HUES6 (cell line): ENCODE measurements around the gene ADD3.

Experiments used
- H3K27ac ChIP-seq: 2 replicates; pipeline ENCODE4 v1.7.0; 2013; ENCODE audit warnings: low read depth, mild to moderate bottlenecking, low read length, inconsistent platforms
- H3K27me3 ChIP-seq: 2 replicates; pipeline ENCODE4 v1.6.1; 2013; ENCODE audit warnings: low read length; ENCODE audit not compliant: control insufficient read depth, insufficient read depth
- H3K36me3 ChIP-seq: 2 replicates; pipeline ENCODE4 v1.6.1; 2013; ENCODE audit warnings: low read length; ENCODE audit not compliant: control insufficient read depth, insufficient read depth
- H3K4me1 ChIP-seq: 2 replicates; pipeline ENCODE4 v1.6.1; 2013; ENCODE audit warnings: low read length; ENCODE audit not compliant: control insufficient read depth, insufficient read depth
- H3K4me3 ChIP-seq: 2 replicates; pipeline ENCODE4 v1.5.1; 2013; ENCODE audit warnings: low read depth, low read length
- H3K9ac ChIP-seq: one replicate; pipeline ENCODE4 v1.6.1; 2013; ENCODE audit warnings: mild to moderate bottlenecking, low read length
- H3K9me3 ChIP-seq: 2 replicates; pipeline ENCODE4 v1.6.1; 2013; ENCODE audit warnings: low read depth, low read length; ENCODE audit not compliant: control insufficient read depth, insufficient read depth

ADD3 gene

DNA sequence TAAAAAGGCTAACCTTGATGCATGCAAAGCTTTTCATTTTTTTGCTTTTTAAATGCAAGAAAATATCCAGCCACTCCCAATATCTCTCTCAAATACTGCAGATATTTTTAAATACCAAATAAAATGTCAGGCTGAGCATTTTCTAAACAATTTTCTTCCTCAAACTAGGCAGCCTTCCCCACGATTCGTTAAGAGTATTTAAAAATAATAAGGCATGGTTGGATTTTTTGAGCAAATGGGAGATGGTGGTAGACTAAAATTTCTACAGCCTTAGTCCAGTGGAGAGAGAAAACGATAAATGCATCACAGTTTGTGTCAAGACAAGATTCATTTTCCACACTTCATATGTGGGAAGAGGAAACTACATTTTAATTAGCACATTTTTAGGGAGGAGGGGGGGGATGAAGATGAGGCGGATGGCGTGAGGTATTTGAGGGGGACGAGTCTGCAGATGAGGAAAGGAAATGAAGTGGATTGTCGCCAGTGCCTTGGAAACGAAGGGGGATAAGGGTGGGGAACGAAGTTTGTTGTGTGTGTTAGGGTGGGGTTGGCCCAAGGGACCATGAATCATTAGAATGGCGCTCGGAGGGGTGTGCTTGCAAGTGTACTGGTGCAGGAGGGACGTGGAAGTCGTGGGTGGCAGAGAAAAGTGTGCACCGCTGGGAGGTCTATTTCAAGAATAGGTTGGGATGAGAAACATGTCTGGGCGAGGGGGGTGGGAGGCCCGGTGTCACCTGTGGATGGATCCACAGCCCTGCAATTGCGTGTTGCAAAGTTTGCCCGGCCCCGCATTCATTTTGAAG is 1.2 kb upstream of the ADD3 start:
- Histone ChIP-seq H3K4me1 (peaks cover 53% of the 10 kb centered on the region), H3K27ac (peak overlapping the region; percentile 88; the same call in 1 of the 2 replicates), H3K27me3 (peaks cover 6% of the 10 kb centered on the region; the same call in 1 of the 2 replicates)

DNA sequence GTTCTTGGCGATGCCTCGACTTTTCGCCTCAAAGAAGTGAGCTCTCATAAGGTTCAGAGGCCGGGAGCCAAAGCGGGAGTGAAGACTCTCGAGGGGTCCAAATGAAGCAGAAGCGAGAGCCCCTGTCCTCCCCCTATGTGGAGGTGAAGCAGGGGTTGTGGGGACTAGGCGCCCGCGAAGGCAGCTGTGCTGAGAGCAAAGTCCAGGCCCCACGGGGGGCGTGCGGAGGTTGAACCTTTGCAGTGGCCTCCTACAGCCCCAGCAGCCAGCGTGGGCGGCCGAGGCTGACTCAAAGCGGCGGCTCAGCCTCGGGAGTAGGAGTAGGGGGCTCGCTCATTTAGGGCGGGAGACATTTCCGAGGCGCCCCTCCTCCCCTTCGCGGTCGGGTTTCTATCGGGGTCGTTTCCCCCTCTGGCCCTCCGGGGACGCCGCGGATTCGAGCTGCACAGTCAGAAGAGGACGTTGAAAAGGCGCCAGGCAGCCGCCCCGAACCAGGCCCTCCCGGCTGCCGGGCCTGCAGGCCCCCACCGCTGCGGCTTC is 553 bp upstream of the ADD3 start:
- Histone ChIP-seq H3K27ac (peak overlapping the region; percentile 88), H3K27me3 (peaks cover 6% of the 10 kb centered on the region; the same call in 1 of the 2 replicates), H3K9ac (peak overlapping the region; percentile 78), H3K4me3 (peak overlapping the region; percentile 71), H3K4me1 (peaks cover 60% of the 10 kb centered on the region), H3K9me3 (no peaks in the 10 kb centered on the region), H3K36me3 (no peaks in the 10 kb centered on the region)

More for the DNA sequence above, 1.2 kb upstream of the ADD3 start:
- peak overlapping the region; percentile 71 for H3K4me3 ChIP-seq
- H3K36me3 ChIP-seq = no peaks in the 10 kb centered on the region
- no peaks in the 10 kb centered on the region for H3K9me3 ChIP-seq
- peak overlapping the region; percentile 78 for H3K9ac ChIP-seq

DNA sequence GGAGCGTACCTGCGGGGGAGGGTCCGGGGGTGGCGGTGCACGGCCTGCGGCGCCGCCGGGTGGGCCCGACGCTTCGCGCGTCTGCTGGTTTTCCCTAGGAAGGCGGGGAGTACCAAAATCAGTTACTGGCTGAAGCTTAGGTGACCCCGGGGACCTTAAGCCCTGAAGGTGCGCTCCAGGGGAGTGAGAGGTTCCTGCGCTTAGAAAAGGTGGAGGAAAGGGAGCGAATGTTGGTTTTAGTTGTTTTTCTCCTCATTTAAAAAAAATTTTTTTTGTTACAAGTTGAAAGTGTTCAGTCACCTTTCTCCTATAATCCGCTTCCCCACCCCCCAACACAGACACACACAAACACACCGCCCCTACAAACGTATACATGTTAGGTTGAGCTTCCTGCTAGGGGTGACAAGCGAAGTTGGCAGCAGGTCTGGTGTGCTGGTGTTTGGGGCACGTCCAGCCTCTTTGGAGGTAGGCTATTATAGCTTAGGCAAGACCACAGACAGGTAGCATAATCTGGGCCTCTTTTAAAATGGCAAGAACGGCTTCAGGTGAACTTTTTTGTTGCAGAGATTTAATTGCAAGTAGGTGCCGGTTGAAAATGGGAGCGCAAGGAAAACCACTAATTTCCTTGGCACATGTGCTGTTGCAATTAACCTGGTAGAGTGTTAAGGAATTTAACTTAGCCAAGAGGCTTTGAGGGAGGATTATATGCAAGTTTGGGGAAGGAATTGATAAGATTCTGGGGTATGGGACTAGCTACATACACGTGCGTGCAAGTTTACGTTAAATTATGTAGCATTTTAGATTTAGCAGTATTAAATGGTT is 945 bp downstream of the ADD3 start:
- Histone ChIP-seq H3K36me3 (no peaks in the 10 kb centered on the region), H3K9me3 (no peaks in the 10 kb centered on the region), H3K9ac (peak overlapping the region; percentile 67), H3K4me3 (peak overlapping the region; percentile 71), H3K27ac (peak overlapping the region; percentile 88), H3K27me3 (peaks cover 6% of the 10 kb centered on the region; the same call in 1 of the 2 replicates), H3K4me1 (peaks cover 64% of the 10 kb centered on the region)

DNA sequence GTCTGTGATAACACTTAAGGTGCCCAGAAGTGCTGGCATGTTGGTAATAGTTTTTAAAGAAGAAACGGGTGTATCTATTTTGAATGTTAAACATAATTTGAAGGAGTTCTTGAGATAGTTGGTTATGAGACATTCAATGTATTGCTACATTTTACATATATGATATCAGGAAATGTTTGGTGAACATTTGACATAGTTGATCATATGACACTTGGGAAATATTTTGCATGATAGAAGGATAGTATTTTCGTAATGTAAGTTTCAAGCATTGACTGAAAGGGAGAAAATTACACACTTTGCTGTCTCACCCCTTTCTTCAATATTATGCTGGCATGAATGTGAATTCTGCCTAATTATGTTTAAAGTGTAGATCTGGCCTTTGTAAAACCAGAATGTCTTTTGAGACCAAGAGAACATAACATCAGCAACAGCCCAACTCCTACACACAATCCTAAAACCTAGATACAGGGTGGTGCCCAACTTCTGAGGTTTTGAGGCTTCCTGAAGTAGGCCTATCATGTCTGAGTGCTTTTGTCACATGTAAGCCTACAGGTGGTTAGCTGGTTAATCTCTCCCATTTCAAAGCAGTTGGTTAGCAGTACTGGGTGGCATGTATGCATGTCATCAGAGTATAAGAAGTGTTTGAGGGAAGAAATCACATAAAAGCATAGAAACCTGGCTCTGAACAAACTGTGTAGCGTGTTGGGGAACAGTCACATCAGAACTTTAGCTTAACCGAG is 2.1 kb downstream of the ADD3 start:
- H3K9ac ChIP-seq = no peak overlapping the region
- no peaks in the 10 kb centered on the region for H3K36me3 ChIP-seq
- peak overlapping the region; percentile 71 for H3K4me3 ChIP-seq
- no peak overlapping the region for H3K27ac ChIP-seq
- H3K4me1 ChIP-seq = peaks cover 67% of the 10 kb centered on the region
- peaks cover 6% of the 10 kb centered on the region; the same call in 1 of the 2 replicates for H3K27me3 ChIP-seq
- no peaks in the 10 kb centered on the region for H3K9me3 ChIP-seq

DNA sequence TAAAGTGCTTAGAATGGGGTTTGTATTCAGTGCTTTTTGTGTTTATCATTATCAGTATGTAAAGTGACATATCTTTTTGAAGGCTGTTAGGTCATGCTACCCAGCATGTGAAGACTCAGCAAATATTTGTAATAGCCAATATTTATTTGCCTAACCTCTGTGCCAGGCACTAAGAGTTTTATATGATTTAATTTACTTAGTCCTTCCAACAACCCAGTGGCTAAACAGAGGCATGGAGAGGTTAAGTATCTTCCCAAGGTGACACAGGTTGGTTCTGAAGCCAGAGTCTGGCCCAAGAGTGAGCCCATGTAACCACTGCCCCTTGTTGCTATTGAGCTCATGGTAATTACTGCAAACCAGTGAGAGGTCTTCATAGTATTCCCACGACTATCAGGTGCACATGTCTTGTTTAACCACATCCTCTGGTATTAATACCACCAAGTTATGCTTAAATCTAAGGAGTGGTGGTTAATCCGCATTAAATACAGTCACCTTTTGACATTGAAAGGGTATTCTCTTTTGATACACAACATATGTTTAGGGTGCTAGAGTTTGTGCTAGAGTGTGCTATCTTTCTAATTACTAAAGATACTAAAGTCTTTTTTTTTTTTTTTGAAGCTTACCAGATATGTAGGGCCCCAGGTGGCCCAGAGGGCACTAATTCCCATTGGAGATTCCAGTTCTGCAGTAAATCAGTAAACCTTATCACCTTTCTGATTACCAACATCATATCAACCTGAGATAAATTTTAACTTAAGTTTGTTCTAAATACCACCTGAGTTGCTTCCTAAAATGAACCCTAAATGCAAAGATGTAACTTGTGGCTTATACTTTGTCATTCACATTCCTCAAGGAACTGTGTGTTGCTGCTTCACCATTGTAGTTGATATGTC is 2.9 kb downstream of the ADD3 start:
- Histone ChIP-seq H3K27me3 (peaks cover 6% of the 10 kb centered on the region; the same call in 1 of the 2 replicates), H3K27ac (no peak overlapping the region), H3K9ac (no peak overlapping the region), H3K4me3 (0 out of 2 replicates have a peak overlapping the region, but pooled peaks have one; percentile 71), H3K4me1 (peaks cover 67% of the 10 kb centered on the region), H3K36me3 (no peaks in the 10 kb centered on the region), H3K9me3 (no peaks in the 10 kb centered on the region)

DNA sequence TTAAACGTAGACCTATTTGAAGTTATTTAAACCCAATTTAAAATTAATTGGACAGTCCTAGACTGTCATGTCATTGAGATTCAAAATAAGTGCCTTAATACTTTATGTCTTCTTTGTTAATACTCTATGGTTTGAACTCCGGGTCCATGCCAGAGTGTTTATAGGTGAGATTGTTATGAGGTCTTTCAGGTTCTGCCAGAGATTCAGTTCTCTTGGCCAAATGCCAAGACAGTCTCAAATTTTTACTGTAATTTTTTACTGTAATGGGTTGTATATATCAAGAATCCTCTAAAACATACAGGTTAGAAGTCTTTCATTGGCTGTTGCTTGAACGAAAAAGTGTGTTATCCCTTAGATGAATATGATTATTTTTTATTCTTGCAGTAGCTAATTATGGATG is 3.9 kb downstream of the ADD3 start:
- H3K27me3 ChIP-seq = peaks cover 2% of the 10 kb centered on the region; the same call in 1 of the 2 replicates
- no peaks in the 10 kb centered on the region for H3K9me3 ChIP-seq
- H3K9ac ChIP-seq = no peak overlapping the region
- no peak overlapping the region for H3K4me3 ChIP-seq
- no peak overlapping the region for H3K27ac ChIP-seq
- no peaks in the 10 kb centered on the region for H3K36me3 ChIP-seq
- peaks cover 67% of the 10 kb centered on the region for H3K4me1 ChIP-seq

DNA sequence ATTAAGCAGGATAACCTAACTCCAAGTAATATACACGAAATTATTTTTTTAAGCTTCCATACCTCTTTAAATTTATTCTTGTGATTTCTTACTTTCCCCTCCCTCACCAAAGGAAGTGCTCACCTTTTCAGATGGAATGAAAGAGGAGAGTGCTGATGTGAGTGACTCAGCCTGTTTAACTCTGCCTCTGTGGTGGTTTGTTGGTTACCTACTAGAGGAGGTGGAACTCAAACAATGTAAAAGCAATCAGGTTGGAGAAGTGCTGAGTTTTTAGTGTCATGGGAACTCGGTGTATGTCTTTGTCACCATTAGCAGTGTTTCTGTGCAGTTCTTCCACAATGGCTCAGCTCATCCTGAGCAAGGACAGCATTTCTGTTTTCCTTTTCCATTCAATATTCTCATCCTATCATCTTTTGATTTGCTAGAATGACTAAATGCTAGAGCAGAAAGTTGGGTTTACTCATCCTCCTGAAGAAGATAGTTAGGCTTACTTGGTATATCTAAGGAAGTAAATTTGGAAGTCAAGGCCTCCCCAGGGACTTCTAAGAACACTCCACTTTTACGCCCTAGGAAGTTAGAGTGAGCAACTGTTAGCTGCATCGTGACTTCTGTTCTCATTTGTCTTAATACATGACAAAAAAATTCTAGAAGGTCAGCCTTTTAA is 6.0 kb downstream of the ADD3 start:
- Histone ChIP-seq H3K4me3 (no peak overlapping the region), H3K9ac (no peak overlapping the region), H3K27me3 (no peaks in the 10 kb centered on the region), H3K4me1 (peaks cover 64% of the 10 kb centered on the region), H3K9me3 (no peaks in the 10 kb centered on the region), H3K27ac (no peak overlapping the region), H3K36me3 (no peaks in the 10 kb centered on the region)

DNA sequence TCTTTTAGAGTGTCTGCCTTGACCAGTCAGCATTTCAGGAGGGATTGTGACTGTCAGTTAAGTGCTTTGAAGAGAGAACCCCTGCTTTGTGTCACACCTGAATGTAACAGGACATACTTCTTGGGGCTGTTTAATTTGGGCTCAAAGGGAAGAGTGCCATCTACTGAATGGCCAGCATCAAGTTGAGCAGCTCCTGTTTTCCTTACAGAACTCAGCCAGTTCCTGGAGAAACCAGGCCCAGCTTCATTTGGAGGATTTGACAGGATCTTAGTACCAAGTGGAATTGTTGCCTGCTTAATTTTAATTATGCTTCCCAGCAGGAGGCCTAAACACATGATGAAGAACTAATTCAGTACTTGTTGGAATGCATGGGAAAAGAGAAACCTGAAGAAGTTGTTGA is 8.3 kb downstream of the ADD3 start:
- no peak overlapping the region for H3K9ac ChIP-seq
- H3K4me1 ChIP-seq = peaks cover 41% of the 10 kb centered on the region
- no peaks in the 10 kb centered on the region for H3K27me3 ChIP-seq
- H3K9me3 ChIP-seq = no peaks in the 10 kb centered on the region
- H3K27ac ChIP-seq = no peak overlapping the region
- no peaks in the 10 kb centered on the region for H3K36me3 ChIP-seq
- no peak overlapping the region for H3K4me3 ChIP-seq

DNA sequence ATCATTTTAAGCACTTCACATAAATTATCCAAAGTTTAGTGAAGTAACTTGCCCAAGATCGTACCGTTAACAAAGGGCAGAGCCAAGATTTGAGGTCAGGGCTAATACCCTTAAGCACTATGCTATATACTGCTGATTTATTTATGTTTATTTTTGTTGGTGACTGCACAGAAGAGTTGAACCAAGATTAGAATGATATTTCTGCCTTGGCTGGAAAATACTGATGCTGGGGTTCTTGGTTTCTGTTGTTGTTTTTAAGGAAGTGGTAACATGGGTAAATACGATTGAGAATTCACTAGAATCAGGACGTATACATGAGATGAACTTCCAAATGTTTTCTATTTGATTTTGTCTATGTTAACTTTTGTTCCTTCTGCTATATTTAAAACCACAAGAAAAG is 9.3 kb downstream of the ADD3 start:
- H3K4me3 ChIP-seq = no peak overlapping the region
- no peaks in the 10 kb centered on the region for H3K27me3 ChIP-seq
- H3K36me3 ChIP-seq = no peaks in the 10 kb centered on the region
- no peak overlapping the region for H3K9ac ChIP-seq
- H3K9me3 ChIP-seq = no peaks in the 10 kb centered on the region
- H3K4me1 ChIP-seq = peaks cover 33% of the 10 kb centered on the region
- H3K27ac ChIP-seq = no peak overlapping the region
